SK-N-SH (cell line): ENCODE results near the gene HIPK1.

Experiments
- CHD2 ChIP-seq: fragments of 150-350 bp; IDR thresholded peaks from 2 replicates; pipeline ENCODE4 v1.6.1; 2018; ENCODE audit warnings: low read length; ENCODE audit not compliant: partially characterized antibody
- CTCF ChIP-seq: fragments of 200-600 bp; sonication (generic); IDR thresholded peaks from 2 replicates; pipeline ENCODE4 v1.6.1; 2017; ENCODE audit warnings: antibody characterized with exemption, mild to moderate bottlenecking, moderate library complexity
- EZH2phosphoT487 ChIP-seq: fragments of 200-600 bp; sonication (generic); IDR thresholded peaks from 2 replicates; pipeline ENCODE4 v1.6.1; 2017; ENCODE audit warnings: low read depth, mixed run types, mild to moderate bottlenecking, antibody characterized with exemption, moderate library complexity, borderline replicate concordance
- GABPA ChIP-seq: IDR thresholded peaks from 2 replicates; pipeline ENCODE4 v1.4.0; 2012; ENCODE audit warnings: low read depth, mild to moderate bottlenecking
- GATA2 ChIP-seq: sonication (generic); formaldehyde crosslinking; IDR thresholded peaks from 2 replicates; pipeline ENCODE4 v1.5.0; 2020; ENCODE audit warnings: mild to moderate bottlenecking, missing genetic modification reagents
- MXI1 ChIP-seq: IDR thresholded peaks from 2 replicates; pipeline ENCODE4 v1.6.1; 2012; ENCODE audit warnings: mild to moderate bottlenecking, low read depth, low read length, improper control_type of control experiment
- POLR2AphosphoS5 ChIP-seq: IDR thresholded peaks from 2 replicates; pipeline ENCODE4 v1.6.1; 2012; ENCODE audit warnings: low read depth, low read length
- RFX5 ChIP-seq: IDR thresholded peaks from 2 replicates; pipeline ENCODE4 v1.6.1; 2012; ENCODE audit warnings: mild to moderate bottlenecking, improper control_type of control experiment, low read length
- YY1 ChIP-seq: IDR thresholded peaks from 2 replicates; pipeline ENCODE4 v1.4.0; 2012; ENCODE audit warnings: low read depth, mild to moderate bottlenecking
- TF ChIP-seq, protein P1 (sequence below): fragments of 150-350 bp; IDR thresholded peaks from 2 replicates; pipeline ENCODE4 v1.6.1; 2017; ENCODE audit warnings: antibody characterized with exemption, low read length, low read depth, borderline replicate concordance
- TF ChIP-seq, protein P2 (sequence below): IDR thresholded peaks from 2 replicates; pipeline ENCODE4 v1.6.1; 2012; ENCODE audit warnings: mild to moderate bottlenecking, low read depth, low read length, moderate library complexity
- TF ChIP-seq, protein P3 (sequence below): IDR thresholded peaks from 2 replicates; pipeline ENCODE4 v1.4.0; 2012; ENCODE audit warnings: low read depth

- TF ChIP-seq GABPA: no peak
- TF ChIP-seq GATA2 (CRISPR knock-in tag): no peak
- TF ChIP-seq, protein P1, sequence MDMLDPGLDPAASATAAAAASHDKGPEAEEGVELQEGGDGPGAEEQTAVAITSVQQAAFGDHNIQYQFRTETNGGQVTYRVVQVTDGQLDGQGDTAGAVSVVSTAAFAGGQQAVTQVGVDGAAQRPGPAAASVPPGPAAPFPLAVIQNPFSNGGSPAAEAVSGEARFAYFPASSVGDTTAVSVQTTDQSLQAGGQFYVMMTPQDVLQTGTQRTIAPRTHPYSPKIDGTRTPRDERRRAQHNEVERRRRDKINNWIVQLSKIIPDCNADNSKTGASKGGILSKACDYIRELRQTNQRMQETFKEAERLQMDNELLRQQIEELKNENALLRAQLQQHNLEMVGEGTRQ: no peak
- no peak for TF ChIP-seq CTCF
- TF ChIP-seq, protein P2, sequence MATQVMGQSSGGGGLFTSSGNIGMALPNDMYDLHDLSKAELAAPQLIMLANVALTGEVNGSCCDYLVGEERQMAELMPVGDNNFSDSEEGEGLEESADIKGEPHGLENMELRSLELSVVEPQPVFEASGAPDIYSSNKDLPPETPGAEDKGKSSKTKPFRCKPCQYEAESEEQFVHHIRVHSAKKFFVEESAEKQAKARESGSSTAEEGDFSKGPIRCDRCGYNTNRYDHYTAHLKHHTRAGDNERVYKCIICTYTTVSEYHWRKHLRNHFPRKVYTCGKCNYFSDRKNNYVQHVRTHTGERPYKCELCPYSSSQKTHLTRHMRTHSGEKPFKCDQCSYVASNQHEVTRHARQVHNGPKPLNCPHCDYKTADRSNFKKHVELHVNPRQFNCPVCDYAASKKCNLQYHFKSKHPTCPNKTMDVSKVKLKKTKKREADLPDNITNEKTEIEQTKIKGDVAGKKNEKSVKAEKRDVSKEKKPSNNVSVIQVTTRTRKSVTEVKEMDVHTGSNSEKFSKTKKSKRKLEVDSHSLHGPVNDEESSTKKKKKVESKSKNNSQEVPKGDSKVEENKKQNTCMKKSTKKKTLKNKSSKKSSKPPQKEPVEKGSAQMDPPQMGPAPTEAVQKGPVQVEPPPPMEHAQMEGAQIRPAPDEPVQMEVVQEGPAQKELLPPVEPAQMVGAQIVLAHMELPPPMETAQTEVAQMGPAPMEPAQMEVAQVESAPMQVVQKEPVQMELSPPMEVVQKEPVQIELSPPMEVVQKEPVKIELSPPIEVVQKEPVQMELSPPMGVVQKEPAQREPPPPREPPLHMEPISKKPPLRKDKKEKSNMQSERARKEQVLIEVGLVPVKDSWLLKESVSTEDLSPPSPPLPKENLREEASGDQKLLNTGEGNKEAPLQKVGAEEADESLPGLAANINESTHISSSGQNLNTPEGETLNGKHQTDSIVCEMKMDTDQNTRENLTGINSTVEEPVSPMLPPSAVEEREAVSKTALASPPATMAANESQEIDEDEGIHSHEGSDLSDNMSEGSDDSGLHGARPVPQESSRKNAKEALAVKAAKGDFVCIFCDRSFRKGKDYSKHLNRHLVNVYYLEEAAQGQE: no peak
- TF ChIP-seq MXI1: no peak
- TF ChIP-seq, protein P3, sequence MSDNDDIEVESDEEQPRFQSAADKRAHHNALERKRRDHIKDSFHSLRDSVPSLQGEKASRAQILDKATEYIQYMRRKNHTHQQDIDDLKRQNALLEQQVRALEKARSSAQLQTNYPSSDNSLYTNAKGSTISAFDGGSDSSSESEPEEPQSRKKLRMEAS: no peak
- no peak for TF ChIP-seq RFX5
- no peak for TF ChIP-seq CHD2
- no peak for TF ChIP-seq EZH2phosphoT487
- TF ChIP-seq YY1: no peak
- TF ChIP-seq POLR2AphosphoS5: no peak
Observed at GRCh38 chr1:114023377-114023776, 94.3 kb downstream of the HIPK1 start.
